IPS DF 4.7 (cell line): ENCODE data around the gene PSMD12.
"Not testable (repeated sequence)": the region's sequence is repeated elsewhere in the genome, so short reads cannot be mapped to it uniquely, and the experiment has no call there.

Experiments
- DNase-seq: peaks from one replicate; pipeline ENCODE4 v3.0.0-alpha.2; 2013; ENCODE audit warnings: low spot score; ENCODE audit errors: extremely low read depth

Gene PSMD12

DNA sequence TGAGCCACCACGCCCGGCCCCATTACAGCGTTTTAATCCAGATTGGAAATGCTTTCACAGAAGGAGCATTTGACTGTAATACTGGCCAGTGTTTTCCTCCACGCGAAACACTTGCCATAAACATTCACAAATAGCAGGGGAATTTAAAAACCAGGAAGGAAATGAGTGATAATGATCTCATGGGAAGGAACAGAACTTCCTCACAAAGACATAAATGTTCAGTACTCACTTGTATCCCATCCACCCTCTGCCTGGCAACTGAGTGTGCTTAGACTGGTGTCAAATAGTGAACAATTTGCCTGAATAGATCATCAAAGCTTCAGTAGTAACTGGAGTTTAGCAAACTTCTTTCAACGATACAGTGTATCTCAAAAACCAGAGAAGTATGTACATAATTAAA is 54.1 kb downstream of the PSMD12 start:
- DNase-seq, result no peak

DNA sequence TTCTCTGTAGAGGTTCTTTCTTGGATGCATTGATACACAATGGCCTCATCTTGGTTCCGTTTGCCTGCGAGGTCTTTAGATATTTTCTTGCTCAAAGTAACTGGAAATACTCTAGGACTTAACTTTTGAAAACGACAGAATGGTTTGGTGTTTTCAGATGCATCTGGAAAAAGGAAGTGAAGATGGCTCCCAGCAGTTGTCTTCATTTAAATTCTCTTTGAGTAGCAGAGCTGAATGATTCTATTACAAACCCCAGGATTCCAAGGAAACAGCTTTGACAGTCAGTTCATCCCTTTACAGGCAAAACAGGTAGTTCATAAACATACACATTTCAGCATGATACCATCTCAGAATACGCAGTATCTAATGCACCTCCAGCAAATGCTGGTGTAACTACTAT is 54.8 kb downstream of the PSMD12 start:
- DNase-seq, result no peak

DNA sequence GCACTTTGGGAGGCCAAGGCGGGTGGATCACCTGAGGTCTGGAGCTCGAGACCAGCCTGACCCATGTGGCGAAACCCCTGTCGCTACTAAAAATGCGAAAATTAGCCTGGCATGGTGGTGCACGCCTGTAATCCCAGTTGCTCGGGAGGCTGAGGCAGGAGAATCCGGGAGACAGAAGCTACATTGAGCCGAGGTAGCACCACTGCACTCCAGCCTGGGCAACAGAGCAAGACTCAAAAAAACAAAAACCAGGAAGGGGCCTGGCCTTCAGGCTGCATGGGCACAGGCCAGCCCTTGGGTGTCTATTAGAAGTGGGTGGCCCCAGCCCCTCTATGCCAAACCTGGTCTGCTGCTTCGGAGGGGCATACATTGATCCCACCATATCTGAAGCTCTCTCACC is 56.0 kb downstream of the PSMD12 start:
- DNase-seq, result no peak

DNA sequence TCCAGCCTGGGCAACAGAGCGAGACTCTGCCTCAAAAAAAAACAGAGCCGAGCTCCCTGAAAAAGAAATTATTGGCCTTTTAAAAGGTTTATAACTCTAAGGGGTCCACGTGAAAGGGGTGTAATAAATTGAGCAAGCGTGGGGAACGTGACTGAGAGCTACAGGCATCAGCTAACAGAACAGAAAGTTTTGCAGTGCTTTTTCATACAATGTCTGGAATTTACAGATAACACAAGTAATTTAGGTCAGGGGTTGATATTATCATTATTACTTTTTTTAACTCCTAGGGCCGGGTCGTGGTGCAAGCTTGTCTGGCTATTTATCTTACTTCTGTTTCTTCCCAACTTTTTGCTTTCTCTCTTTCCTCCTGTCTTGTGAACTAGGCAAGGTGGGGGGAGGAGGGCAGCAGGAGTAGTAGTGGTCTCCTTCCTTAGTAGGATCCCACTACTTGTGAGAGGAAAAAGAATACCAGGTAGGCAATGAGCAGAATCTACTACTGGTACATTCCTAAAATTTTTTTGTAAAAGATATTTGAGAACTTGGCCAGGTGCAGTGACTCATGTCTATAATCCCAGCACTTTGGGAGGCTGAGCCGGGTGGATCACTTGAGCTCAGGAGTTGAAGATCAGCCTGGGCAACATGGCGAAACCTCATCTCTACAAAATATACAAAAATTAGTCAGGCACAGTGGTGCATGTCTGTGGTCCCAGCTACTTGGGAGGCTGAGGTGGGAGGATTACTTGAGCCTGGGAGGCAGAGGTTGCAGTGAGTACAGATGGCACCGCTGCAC is 60.7 kb downstream of the PSMD12 start:
- DNase-seq, result not testable (repeated sequence)

DNA sequence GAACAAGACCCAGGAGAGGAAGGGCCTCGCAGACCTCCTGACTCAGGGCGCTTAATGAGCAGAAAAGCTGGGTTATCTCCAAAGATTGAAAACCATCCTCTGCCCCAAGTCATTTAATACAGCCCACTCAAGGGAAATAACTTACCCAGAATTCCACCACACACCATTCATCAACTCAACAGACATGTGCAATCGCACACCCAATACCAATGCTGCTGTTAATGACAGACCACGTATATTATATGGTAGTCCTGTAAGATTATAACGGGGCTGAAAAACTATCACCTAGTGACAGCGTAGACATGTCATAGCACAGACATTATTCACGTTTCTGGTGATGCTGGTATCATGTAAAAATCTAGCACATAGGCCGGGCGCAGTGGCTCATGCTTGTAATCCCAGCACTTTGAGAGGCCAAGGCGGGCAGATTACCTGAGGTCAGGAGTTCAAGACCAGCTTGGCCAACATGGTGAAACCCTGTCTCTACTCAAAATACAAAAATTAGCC is 68.9 kb downstream of the PSMD12 start:
- DNase-seq, result no peak

DNA sequence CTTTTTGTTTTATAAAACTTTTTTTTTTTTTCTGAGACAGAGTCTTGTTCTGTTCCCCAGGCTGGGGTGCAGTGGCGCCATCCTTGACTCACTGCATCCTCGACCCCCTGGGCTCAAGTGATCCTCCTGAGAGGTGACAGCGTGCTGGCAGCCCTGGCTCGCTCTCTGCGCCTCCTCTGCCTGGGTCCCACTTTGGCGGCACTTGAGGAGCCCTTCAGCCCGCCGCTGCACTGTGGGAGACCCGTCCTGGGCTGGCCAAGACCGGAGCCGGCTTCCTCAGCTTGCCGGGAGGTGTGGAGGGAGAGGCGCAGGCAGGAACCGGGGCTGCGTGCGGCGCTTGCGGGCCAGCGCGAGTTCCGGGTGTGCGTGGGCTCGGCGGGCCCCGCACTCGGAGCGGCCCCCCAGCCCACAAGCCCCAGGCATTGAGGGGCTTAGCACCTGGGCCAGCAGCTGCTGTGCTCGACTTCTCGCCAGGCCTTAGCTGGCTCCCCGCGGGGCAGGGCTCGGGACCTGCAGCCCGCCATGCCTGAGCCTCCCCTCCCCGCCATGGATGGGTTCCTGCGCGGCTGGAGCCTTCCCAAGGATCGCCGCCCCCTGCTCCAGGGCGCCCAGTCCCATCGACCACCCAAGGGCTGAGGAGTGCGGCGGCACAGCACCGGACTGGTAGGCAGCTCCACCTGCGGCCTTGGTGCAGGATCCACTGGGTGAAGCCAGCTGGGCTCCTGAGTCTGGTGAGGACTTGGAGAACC is 71.8 kb downstream of the PSMD12 start:
- no peak for DNase-seq

DNA sequence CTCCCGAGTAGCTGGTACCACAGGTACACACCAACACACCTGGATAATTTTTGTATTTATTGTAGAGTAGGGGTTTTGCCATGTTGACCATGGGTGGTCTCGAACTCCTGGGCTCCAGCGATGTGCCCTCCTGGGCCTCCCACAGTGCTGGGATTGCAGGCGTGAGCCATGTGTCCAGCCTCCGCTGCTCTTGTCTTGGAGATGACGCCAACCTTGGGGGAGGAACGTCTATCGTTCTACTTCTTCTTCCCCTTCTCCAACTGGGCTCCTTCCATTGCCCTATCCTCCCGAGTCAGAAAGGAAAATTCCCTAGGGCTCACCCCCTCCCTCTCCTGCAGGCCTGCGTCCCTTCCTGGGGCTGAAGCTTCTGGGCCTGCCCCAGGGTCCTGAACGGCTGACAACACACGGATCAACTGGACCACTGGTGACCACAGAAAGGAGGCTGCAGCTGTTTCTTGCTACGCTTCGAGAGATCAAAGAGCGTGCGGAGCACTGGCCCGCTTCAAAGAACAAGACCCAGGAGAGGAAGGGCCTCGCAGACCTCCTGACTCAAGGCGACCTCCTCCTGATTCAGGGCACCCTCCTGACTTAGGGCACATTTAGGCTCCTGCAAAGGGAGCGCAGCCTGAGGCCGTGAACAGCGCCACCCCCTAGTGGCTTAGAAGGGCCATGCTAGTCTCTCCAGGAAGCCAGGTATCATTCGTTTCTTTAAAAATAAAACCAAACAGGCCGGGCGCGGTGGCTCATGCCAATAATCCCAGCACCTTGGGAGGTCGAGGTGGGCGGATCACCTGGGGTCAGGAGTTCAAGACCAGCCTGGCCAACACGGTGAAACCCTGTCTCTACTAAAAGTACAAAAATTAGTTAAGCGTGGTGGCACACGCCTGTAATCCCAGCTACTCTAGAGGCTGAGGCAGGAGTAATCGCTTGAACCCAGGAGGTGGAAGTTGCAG is 72.8 kb downstream of the PSMD12 start:
- DNase-seq, result no peak

DNA sequence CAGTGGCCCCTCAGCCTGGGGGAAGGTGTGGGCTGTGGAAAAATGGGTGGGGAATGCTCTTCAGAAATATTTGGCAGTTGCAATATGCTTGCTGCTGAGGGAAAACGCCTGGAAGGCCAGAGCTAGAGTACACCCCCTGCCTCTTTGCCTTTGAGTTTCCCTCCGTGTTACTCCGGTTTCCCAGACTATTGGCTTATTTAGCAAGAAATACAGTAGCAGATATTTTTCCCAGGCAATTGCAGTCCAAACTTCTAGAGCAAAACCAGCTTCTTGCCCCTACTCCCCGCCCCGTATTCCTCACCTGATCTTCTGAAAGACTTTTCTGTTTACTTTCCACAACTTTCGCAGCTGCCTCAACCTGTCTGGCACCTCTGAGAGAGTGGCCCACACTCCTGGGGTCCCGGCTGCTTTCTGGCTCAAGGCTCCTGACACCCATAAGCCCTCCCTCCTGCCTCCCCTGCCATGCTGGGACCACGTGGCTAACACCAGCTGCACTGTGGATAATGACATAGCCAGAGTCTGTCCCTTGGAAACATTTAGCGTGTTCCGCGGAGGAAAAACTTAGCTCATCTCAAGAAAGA is 75.6 kb downstream of the PSMD12 start:
- no peak for DNase-seq

DNA sequence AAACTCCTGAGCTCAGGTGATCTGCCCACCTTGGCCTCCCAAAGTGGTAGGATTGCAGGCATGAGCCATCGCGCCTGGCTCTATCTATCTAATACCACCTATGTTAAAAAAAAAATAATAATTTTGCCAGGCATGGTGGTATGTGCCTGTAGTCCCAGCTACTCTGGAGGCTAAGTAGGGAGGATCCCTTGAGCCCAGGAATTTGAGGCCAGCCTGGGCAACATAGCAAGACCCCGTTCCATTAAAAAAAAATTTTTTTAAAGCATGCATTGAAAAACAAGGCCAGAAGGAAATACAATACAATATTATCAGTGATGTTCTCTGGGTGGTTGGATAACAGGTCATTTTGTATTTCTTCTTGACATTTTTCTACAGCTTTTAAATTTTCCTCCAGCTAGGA is 76.1 kb downstream of the PSMD12 start:
- DNase-seq, result no peak

DNA sequence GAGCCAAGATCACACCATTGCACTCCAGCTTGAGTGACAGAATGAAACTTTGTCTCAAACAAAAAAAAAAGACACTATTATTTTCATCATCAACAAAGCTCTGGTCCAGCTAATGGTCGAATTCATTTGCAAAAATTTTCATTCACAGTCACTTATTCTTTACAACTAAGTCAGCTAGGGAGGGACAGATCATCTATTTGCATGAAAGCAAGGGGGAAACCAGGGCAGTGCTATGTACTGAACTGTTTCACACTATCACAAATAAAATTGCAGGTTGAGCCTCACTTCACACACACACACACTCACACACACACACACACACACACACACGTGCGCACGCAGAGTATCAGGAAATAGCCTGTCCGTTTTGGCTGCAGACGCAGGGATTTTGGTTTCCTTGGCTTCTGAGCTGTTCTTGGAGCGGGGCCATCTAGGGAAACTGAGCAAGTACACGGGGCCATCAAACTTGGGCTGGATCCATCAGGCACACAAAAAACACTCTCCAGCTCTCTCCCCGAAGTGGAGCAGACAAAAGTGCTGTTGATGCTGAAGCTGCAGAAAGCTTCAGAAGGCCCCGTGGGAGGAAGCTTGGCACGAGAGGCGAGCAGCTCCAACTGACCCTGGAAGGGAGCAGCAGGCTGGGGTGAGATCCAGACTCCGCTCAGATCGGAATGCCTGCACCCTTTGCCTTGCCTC is 77.0 kb downstream of the PSMD12 start:
- no peak for DNase-seq
